Measurements from ENCODE around the gene DOCK7.
"Not testable (repeated sequence)": the region's sequence is repeated elsewhere in the genome, so short reads cannot be mapped to it uniquely, and the experiment has no call there.

Gene DOCK7

DNA sequence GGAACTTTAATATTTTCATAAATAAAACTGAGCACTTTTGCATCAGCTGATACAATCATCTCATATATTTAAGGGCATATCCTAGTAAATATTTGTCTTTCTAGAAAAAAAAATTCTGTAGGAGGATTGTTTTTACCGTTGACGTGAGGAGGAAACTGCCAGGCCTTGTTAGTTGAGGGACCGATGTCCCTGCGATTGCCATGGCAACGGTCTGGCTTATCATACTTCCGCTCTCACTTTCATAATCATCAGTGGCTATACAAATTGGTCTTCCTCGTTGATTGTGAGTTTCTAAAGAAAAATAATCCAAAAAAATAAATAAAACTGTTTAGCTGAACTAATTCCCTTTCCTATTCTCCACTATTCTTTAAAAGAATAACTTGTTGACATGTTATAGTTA is 160.2 kb downstream of the DOCK7 start:
- no peak for DNase-seq (ENCODE audit: low spot score)

GRCh38 chr1:62527346-62527745 is 160.8 kb downstream of the DOCK7 start:
- not testable (repeated sequence) for DNase-seq (ENCODE audit: low spot score)

GRCh38 chr1:62523860-62524259 is 164.3 kb downstream of the DOCK7 start:
- DNase-seq (ENCODE audit: low spot score) = no peak

DNA sequence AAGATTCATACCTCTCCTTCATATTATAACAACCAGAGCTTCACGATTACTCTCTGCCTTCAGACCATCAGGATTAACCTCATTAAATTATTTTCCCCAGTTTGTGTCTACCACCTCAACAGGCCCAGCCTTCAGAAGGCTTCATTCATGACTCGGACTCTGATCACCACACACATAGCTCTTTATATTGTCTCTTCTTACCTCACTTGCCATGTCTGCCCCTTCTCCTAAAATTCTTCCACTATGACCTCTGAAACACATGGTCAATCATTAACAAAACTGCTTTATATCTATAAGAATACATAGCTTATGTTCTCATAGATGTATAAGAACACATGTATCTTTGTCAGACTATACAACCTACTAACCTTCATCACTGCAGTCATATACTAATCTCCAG is 171.6 kb downstream of the DOCK7 start:
- DNase-seq (ENCODE audit: low spot score) = no peak

GRCh38 chr1:62514746-62515423 is 173.3 kb downstream of the DOCK7 start:
- DNase-seq (ENCODE audit: low spot score) = no peak

GRCh38 chr1:62513013-62513412 is 175.2 kb downstream of the DOCK7 start:
- no peak for DNase-seq (ENCODE audit: low spot score)

DNA sequence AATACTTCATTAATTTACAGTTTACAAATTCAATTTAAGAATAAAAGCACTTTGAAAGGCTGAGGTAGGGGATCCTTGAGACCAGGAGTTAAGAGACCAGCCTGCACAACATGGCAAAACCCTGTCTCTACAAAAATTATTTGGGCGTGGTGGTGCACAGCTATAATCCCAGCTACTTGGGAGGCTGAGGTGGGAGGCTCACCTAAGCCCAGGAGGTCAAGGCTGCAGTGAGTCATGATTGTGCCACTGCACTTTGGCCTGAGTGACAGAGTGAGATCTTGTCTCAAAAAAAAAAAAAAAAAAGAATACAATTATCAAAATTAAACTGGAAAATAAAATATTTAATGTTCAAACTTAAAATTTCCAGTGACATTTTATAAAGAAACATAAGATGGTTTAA is 179.2 kb downstream of the DOCK7 start:
- no peak for DNase-seq (ENCODE audit: low spot score)

- DNase-seq (ENCODE audit: low spot score) = no peak
Observed at GRCh38 chr1:62508187-62508758, 179.9 kb downstream of the DOCK7 start.

- no peak for DNase-seq (ENCODE audit: low spot score)
Observed at GRCh38 chr1:62500210-62500609, 188.0 kb downstream of the DOCK7 start.

DNA sequence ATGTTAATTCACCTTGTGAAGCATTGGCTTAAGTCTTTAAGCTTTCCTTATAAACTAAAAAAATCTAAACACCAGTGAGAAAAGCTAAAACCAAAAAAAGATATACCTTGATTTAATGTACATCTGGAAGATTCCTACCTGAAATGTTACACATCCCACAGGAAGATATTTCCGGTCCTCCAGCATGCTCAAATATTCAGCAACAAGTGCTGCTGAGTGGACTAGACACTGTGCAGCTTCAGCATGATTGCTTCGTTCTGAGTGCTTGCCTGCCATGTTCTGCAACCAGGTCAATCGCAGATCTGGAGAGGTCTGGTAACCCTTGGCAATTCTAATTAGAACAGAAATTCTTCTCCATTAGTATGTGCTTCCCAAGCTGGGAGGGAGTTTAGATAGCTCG is 194.0 kb downstream of the DOCK7 start:
- no peak for DNase-seq (ENCODE audit: low spot score)

DNA sequence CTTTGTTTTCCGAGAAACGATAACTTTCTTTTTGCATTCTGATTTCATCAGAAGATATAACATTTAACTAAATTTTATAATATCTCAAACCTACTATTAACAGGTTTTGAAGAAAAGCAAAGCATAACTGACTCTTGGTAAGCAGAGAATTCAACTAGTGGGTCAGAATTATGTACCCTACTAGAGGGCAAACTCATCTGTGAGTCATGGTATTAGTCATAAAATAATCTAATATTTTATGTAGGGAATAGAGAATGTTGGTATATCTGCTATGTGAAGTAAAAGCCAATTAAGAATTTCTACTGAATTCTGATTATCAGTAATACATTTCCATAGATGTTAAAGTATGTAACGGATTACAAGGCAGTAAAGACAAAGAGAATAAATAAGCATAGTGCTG is 194.5 kb downstream of the DOCK7 start:
- no peak for DNase-seq (ENCODE audit: low spot score)

- DNase-seq (ENCODE audit: low spot score) = no peak
Observed at GRCh38 chr1:62492521-62492920, 195.7 kb downstream of the DOCK7 start.

DNA sequence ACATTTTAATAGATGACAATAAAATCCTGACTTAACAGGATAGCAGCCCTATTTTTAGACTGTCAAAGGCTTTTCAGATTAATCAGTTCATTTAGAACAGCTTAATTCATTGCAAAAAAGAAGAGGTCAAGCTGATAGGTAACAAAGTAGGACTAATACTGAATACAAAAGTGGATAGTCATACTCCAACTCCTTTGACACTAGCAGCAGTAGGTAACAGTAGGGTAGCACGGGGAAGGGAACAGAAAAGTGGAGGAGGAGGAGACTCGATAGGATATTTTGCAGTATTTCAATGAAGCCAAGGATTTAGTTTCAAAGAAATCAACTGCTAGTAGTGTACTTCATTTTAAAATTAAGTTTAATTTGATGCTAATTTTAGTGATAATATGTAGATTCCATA is 200.2 kb downstream of the DOCK7 start:
- DNase-seq (ENCODE audit: low spot score) = no peak

DNA sequence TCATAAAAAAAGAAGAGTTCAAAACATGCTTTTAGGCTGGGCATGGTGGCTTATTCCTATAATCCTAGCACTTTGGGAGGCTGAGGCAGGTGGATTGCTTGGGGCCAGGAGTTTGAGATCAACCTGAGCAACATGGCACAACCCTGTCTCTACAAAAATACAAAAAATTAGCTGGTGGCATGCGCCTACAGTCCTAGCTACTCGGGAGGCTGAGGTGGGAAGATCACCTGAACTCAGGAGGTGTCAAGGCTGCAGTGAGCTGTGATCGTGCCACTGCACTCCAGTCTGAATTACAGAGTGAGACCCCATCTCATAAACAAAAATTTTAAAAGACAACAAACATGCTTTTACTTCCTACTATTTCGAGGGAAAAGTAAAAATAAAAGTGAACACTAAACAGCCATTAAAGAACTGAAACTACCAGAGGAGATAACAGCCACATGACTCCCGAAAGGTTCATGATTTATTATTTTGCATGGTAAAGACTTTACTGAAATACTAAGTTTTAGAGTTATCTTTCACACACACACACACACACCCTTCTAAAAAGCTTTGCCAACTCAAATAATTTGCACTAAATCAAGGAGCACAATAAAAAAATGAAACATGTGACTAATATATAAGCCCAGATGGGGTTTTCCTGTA is 203.2 kb downstream of the DOCK7 start:
- DNase-seq (ENCODE audit: low spot score) = no peak

DNA sequence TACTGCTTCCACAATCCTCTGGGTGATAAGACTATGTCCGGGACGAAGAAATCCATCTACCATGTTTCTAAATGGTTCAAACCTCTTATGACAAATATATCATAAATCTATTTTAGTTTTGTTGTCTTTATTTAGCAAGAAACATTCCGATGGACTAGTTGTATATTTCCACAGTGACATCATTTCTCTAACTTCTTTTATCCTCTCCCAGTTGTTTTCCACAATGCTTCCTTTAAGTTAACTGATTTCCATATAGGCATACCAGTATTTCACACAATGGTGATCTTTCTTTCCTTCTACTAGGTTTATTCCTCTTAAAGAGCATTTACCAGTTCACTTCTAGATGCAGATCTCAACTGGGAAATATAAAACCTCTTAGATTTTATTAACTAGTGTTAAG is 206.5 kb downstream of the DOCK7 start:
- DNase-seq (ENCODE audit: low spot score) = no peak

DNA sequence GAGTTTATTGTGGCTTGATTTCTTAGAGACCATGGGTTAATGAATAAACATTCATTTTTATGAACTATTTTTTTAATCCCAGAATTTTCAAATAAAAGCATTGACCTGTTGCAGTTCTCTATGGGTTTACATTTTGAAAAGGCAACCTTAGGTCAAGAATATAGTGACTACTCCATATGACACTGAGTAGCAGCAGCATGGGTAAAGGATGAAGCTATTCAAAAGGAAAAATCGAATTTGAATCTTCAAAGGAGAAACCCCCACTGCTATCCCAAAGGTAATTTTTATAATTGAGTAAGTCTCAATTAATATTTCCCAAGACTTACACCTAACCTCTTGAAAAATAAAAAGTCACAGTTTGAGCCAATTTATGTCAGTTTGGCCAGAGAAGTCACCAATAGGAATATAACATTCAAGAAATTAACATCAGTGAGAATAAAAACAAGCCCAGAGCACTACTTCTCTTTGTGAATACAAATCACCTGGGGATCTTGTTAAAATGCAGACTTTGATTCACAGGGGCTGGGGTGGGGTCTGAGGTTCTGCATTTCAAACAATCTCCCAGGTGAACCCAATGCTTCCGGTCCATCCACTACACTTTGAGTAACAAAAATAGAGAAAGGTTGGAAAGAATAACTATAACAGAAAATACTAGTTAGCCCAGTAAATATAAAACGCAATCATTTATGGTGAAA is 211.5 kb downstream of the DOCK7 start:
- DNase-seq (ENCODE audit: low spot score) = no peak

DNA sequence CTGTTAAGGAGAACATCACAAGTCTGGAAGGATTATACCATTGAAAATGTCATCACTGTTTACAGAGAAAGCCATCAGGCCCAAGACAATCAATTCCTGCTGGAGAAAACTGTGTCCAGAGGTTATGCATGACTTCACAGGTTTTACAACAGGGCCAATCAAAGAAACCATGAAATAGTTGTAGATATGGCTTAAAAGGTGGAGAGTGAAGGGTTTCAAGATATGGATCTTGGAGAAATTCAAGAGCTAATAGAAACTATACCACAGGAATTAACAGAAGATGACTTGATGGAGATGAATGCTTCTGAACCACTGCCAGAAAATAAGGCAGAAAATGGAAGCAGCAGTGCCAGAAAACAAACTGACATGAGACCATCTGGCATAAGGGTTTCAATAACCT is 221.1 kb downstream of the DOCK7 start:
- DNase-seq (ENCODE audit: low spot score) = no peak

DNA sequence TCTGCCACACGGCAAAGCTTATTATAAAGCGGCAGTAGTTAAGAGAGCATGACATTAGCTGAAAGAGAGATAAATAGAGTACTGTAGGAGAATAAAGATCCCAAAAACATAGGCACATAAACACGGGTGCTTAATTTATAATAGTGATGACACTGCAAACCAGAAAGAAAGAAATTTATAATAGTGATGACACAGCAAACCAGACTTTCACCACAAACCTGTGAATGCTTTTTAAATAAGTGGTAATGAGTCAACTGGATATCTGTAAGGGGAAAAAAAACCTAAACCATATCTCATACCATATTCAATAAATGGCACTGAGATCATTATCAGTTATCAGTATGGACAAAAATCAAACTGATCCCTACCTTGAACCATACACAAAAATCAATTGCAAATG is 225.8 kb downstream of the DOCK7 start:
- no peak for DNase-seq (ENCODE audit: low spot score)

- no peak for DNase-seq (ENCODE audit: low spot score)
Observed at GRCh38 chr1:62457955-62458354, 230.2 kb downstream of the DOCK7 start.

DNA sequence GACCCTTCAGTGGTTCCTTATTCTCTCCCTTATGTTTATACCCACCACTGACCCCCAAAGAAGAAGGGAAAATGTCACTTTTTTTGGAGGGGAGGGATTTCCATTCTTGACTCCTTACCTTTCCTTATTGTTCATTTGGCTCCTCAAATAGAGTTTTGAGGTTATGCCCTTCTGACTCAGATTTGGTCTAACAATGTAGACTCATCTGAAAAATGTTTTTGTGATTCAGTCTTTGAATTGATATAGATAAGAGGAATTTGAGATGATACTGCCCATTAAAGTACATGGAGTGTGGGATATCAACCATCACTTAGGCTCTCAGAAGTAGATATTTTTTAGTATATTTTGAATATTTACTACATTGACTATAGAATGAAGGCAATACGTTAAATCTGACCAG is 235.2 kb downstream of the DOCK7 start:
- DNase-seq (ENCODE audit: low spot score) = no peak

- no peak for DNase-seq (ENCODE audit: low spot score)
Observed at GRCh38 chr1:62450301-62450700, 237.9 kb downstream of the DOCK7 start.

DNA sequence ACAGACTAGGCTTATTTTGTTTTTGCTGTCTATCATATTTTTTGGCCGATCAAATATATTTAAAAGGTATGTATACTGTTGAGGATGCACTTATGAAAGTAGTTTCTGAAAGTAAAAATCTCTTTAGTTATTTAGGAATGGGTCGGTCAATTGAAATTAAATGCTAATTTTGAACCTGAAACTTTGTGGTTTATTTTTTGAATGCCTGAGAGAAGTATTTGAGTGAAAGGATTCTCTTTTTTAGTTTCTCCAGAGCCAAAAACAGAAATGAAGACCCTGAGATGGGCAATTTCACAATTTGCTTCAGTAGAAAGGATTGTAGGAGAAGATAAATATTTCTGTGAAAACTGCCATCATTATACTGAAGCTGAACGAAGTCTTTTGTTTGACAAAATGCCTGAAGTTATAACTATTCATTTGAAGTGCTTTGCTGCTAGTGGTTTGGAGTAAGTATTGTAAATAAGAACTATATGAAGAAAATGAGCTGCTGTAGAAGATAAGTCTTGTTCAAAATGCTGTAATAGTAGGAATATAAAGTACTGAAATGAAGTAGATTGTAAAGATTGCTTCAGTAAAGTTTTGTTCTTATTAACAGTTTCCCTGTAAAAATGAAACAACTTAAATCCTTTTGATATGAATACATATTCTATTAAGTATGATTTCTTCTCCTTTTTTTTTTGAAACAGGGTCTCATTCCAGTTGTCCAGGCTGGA is 239.8 kb downstream of the DOCK7 start:
- no peak for DNase-seq (ENCODE audit: low spot score)

- DNase-seq (ENCODE audit: low spot score) = no peak
Observed at GRCh38 chr1:62444701-62445100, 243.5 kb downstream of the DOCK7 start.
